ENCODE measurements around the gene RNF20.

GRCh38 chr9:101512116-101512515, 21.5 kb upstream of the RNF20 start:
- TF ChIP-seq CTCF (IDR thresholded peaks at IDR 0.05 in 8 of 11, conservative IDR thresholded peaks at IDR 0.05 in 3 of 11) (no peak), POLR2A (IDR thresholded peaks at IDR 0.05) (no peak), POLR2AphosphoS5 (IDR thresholded peaks at IDR 0.05) (no peak)
